SJCRH30 (cell line): ENCODE data around the gene TMTC4. TPM values are rescaled to one million over a fixed set of nuclear protein-coding genes. Genes with fewer than 3 reads are reported as not detected.
"Not testable (repeated sequence)": the region's sequence is repeated elsewhere in the genome, so short reads cannot be mapped to it uniquely, and the experiment has no call there.

Source experiments
- DNase-seq, 2 experiments: peaks; one replicate each; pipeline ENCODE4 v3.0.0-alpha.2; 2015 to 2020
- H3K27ac ChIP-seq: fragments of 250-450 bp; sonication (Bioruptor Pico); 2 replicates; pipeline ENCODE4 v1.5.1; 2020; ENCODE audit warnings: mild to moderate bottlenecking, moderate library complexity
- H3K27me3 ChIP-seq: fragments of 250-450 bp; sonication (Bioruptor Pico); 2 replicates; pipeline ENCODE4 v1.5.1; 2020; ENCODE audit warnings: mild to moderate bottlenecking, moderate library complexity
- H3K36me3 ChIP-seq: fragments of 250-450 bp; sonication (Bioruptor Pico); 2 replicates; pipeline ENCODE4 v1.5.1; 2020; ENCODE audit warnings: mild to moderate bottlenecking, moderate library complexity
- H3K4me1 ChIP-seq: fragments of 250-450 bp; sonication (Bioruptor Pico); 2 replicates; pipeline ENCODE4 v1.5.1; 2020; ENCODE audit warnings: mild to moderate bottlenecking, moderate library complexity
- H3K4me3 ChIP-seq: fragments of 250-450 bp; sonication (Bioruptor Pico); 2 replicates; pipeline ENCODE4 v1.5.1; 2020; ENCODE audit warnings: mild to moderate bottlenecking, moderate library complexity
- H3K9me3 ChIP-seq: fragments of 250-450 bp; sonication (Bioruptor Pico); replicated peaks from 2 replicates; pipeline ENCODE4 v1.5.1; 2020; ENCODE audit warnings: mild to moderate bottlenecking, moderate library complexity
- total RNA-seq: library from RNA; depleted of rRNA; stranded (reverse); fragments of >200 nt; shearing (Covaris generic); gene quantifications from 2 replicates; pipeline ENCODE4 v1.2.3, GENCODE V29; 2014; rRNA removed

TMTC4 gene
- total RNA-seq, result 20.7 and 25.0 TPM in 2 replicates

GRCh38 chr13:100674572-100674871 lies at the start of gene TMTC4:
Gene TMTC4, minus strand, starts transcription at chr13:100674795. Its CDS starts 4,433 bp downstream, at chr13:100670362.
- Histone ChIP-seq H3K4me1 (no peaks in the 10 kb centered on the region; the same call in 1 of the 2 replicates), H3K27ac (peak within 1 kb of the TSS; percentile 32; the same call in 1 of the 2 replicates), H3K9me3 (no peaks in the 10 kb centered on the region), H3K4me3 (peak within 1 kb of the TSS; percentile 96), H3K36me3 (no peaks in the 10 kb centered on the region), H3K27me3 (no peaks in the 10 kb centered on the region)
- DNase-seq, result no peak

GRCh38 chr13:100722517-100722916 lies 47.9 kb upstream of the TMTC4 start:
- Histone ChIP-seq H3K4me3 (no peak overlapping the region), H3K27me3 (no peaks in the 10 kb centered on the region), H3K36me3 (no peaks in the 10 kb centered on the region), H3K4me1 (no peaks in the 10 kb centered on the region), H3K9me3 (no peaks in the 10 kb centered on the region), H3K27ac (no peak overlapping the region)
- DNase-seq, result no peak

- Histone ChIP-seq H3K27ac (no peak overlapping the region), H3K27me3 (no peaks in the 10 kb centered on the region), H3K9me3 (no peaks in the 10 kb centered on the region), H3K36me3 (no peaks in the 10 kb centered on the region), H3K4me3 (no peak overlapping the region), H3K4me1 (no peaks in the 10 kb centered on the region)
- DNase-seq, result peak; percentile 35 to 74
These were observed 47.4 kb upstream of the TMTC4 start for GRCh38 chr13:100721885-100722512.

GRCh38 chr13:100715604-100716003 lies 41.0 kb upstream of the TMTC4 start:
- no peak for DNase-seq
- Histone ChIP-seq H3K36me3 (no peaks in the 10 kb centered on the region), H3K27ac (no peak overlapping the region), H3K27me3 (no peaks in the 10 kb centered on the region), H3K9me3 (no peaks in the 10 kb centered on the region), H3K4me3 (no peak overlapping the region), H3K4me1 (no peaks in the 10 kb centered on the region)

GRCh38 chr13:100714478-100714877 lies 39.9 kb upstream of the TMTC4 start:
- H3K4me1 ChIP-seq, result no peaks in the 10 kb centered on the region
- no peak overlapping the region for H3K4me3 ChIP-seq
- H3K36me3 ChIP-seq, result no peaks in the 10 kb centered on the region
- DNase-seq, result no peak
- no peaks in the 10 kb centered on the region for H3K9me3 ChIP-seq
- no peaks in the 10 kb centered on the region for H3K27me3 ChIP-seq
- H3K27ac ChIP-seq, result no peak overlapping the region

- Histone ChIP-seq H3K9me3 (no peaks in the 10 kb centered on the region), H3K4me3 (no peak overlapping the region), H3K4me1 (no peaks in the 10 kb centered on the region), H3K36me3 (no peaks in the 10 kb centered on the region), H3K27ac (no peak overlapping the region), H3K27me3 (no peaks in the 10 kb centered on the region)
- no peak for DNase-seq
These were observed 35.6 kb upstream of the TMTC4 start for GRCh38 chr13:100710176-100710575.

GRCh38 chr13:100707818-100708740 lies 33.5 kb upstream of the TMTC4 start:
- Histone ChIP-seq H3K27me3 (no peaks in the 10 kb centered on the region), H3K36me3 (no peaks in the 10 kb centered on the region), H3K4me3 (no peak overlapping the region), H3K9me3 (no peaks in the 10 kb centered on the region), H3K4me1 (no peaks in the 10 kb centered on the region), H3K27ac (no peak overlapping the region)
- DNase-seq, result no peak

- not testable (repeated sequence) for H3K27me3 ChIP-seq, H3K9me3 ChIP-seq, H3K4me3 ChIP-seq, DNase-seq, H3K27ac ChIP-seq, H3K4me1 ChIP-seq, H3K36me3 ChIP-seq
These were observed 23.7 kb upstream of the TMTC4 start for GRCh38 chr13:100698331-100698730.

GRCh38 chr13:100695509-100695773 lies 20.8 kb upstream of the TMTC4 start:
- no peak for DNase-seq
- Histone ChIP-seq H3K27ac (no peak overlapping the region), H3K4me1 (no peaks in the 10 kb centered on the region), H3K27me3 (no peaks in the 10 kb centered on the region), H3K9me3 (no peaks in the 10 kb centered on the region), H3K4me3 (no peak overlapping the region), H3K36me3 (no peaks in the 10 kb centered on the region)

- Histone ChIP-seq H3K4me1 (no peaks in the 10 kb centered on the region), H3K4me3 (no peak overlapping the region), H3K36me3 (no peaks in the 10 kb centered on the region), H3K9me3 (no peaks in the 10 kb centered on the region), H3K27ac (no peak overlapping the region), H3K27me3 (no peaks in the 10 kb centered on the region)
- peak; percentile 34 to 61 for DNase-seq
These were observed 20.3 kb upstream of the TMTC4 start for GRCh38 chr13:100694722-100695508.

GRCh38 chr13:100689191-100689590 lies 14.6 kb upstream of the TMTC4 start:
- DNase-seq, result no peak
- Histone ChIP-seq H3K4me3 (no peak overlapping the region), H3K27ac (no peak overlapping the region), H3K4me1 (no peaks in the 10 kb centered on the region), H3K9me3 (0 out of 2 replicates have a peak, but pooled peaks cover 2% of the 10 kb centered on the region), H3K27me3 (no peaks in the 10 kb centered on the region), H3K36me3 (no peaks in the 10 kb centered on the region)

GRCh38 chr13:100680131-100680530 lies 5.5 kb upstream of the TMTC4 start:
- H3K9me3 ChIP-seq, result no peaks in the 10 kb centered on the region
- no peak overlapping the region for H3K4me3 ChIP-seq
- no peaks in the 10 kb centered on the region for H3K36me3 ChIP-seq
- no peaks in the 10 kb centered on the region for H3K27me3 ChIP-seq
- DNase-seq, result no peak
- no peak overlapping the region for H3K27ac ChIP-seq
- no peaks in the 10 kb centered on the region for H3K4me1 ChIP-seq

GRCh38 chr13:100677128-100677527 lies 2.5 kb upstream of the TMTC4 start:
- not testable (repeated sequence) for H3K36me3 ChIP-seq, H3K9me3 ChIP-seq, H3K27ac ChIP-seq, H3K27me3 ChIP-seq, H3K4me3 ChIP-seq, DNase-seq, H3K4me1 ChIP-seq

GRCh38 chr13:100675661-100676129 lies 1.1 kb upstream of the TMTC4 start:
- no peak for DNase-seq
- H3K4me3 ChIP-seq, result peak overlapping the region; percentile 96
- no peaks in the 10 kb centered on the region for H3K9me3 ChIP-seq
- H3K27me3 ChIP-seq, result no peaks in the 10 kb centered on the region
- H3K36me3 ChIP-seq, result no peaks in the 10 kb centered on the region
- no peak overlapping the region for H3K27ac ChIP-seq
- no peaks in the 10 kb centered on the region; the same call in 1 of the 2 replicates for H3K4me1 ChIP-seq
